Esophagus (tissue), 2 donors: Measurements from ENCODE around the gene ASCC1. TPM values are rescaled to one million over a fixed set of nuclear protein-coding genes. Genes with fewer than 3 reads are reported as not detected.

Experiments
- H3K27ac ChIP-seq, 2 donors: one replicate each; pipeline ENCODE4 v1.5.1; 2013; ENCODE audit warnings: low read depth in 2 of 2, mild to moderate bottlenecking in 2 of 2, inconsistent platforms in 1 of 2, low read length in 1 of 2, moderate library complexity in 1 of 2
- H3K27me3 ChIP-seq, 2 donors: one replicate each; pipeline ENCODE4 v1.6.1; 2013; ENCODE audit warnings: low read length in 2 of 2, control low read depth in 1 of 2, mild to moderate bottlenecking in 1 of 2; ENCODE audit not compliant: insufficient read depth in 2 of 2, control insufficient read depth in 1 of 2
- H3K36me3 ChIP-seq, 2 donors: one replicate each; pipeline ENCODE4 v1.6.1; 2013; ENCODE audit warnings: low read length in 1 of 2; ENCODE audit not compliant: control insufficient read depth in 2 of 2, insufficient read depth in 2 of 2
- H3K4me1 ChIP-seq, 2 donors: one replicate each; pipeline ENCODE4 v1.6.1; 2013; ENCODE audit warnings: low read length in 1 of 2; ENCODE audit not compliant: control insufficient read depth in 2 of 2, insufficient read depth in 2 of 2
- H3K4me3 ChIP-seq, 2 donors: one replicate each; pipeline ENCODE4 v1.5.1; 2013; ENCODE audit warnings: low read length in 2 of 2, mild to moderate bottlenecking in 2 of 2, low read depth in 1 of 2, moderate library complexity in 1 of 2
- H3K9me3 ChIP-seq, 2 donors: one replicate each; pipeline ENCODE4 v1.6.1; 2013; ENCODE audit warnings: mild to moderate bottlenecking in 2 of 2, low read depth in 1 of 2, low read length in 1 of 2, moderate library complexity in 1 of 2; ENCODE audit not compliant: control insufficient read depth in 2 of 2, insufficient read depth in 1 of 2
- WGBS, 2 donors: extraction: QIAGEN DNeasy Blood & Tissue Kit; methylation state at CpG; one replicate each; pipeline ENCODE4 v1.1.7; 2013; 5-methylcytosine and 5-hydroxymethylcytosine counted together
- polyA plus RNA-seq, 2 donors: library from polyadenylated mRNA; stranded (reverse); fragments of 200-250 nt; gene quantifications; one replicate each; pipeline ENCODE4 v1.2.3, GENCODE V29; 2013
- donor health status: healthy with polysubstance abuse.
- donor health status: Bipolar disorder and iron deficiency.

ASCC1 gene
- polyA plus RNA-seq, 2 donors = 4.7 to 12.8 TPM

DNA sequence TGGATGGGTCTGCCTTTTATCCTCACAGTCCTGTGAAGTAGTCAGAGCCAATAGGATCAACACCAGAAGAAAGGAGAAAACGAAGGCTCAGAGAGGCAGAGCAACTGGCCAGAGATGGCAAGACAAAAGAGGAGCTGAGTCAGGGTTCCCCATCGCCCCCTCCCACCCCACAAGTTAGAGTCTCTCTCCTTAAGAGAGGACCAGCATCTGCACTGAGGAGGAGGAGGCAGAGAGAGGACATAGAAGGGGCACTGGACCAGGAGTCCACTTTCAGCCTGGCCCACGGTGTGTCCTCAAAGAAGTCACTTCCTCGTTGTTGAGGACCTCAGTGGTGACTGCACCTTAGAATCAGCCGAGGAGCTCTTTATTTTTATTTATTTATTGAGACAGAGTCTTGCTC, 139.3 kb downstream of the ASCC1 start:
- Histone ChIP-seq H3K4me1 (no peaks in the 10 kb centered on the region), H3K9me3 (no peaks in the 10 kb centered on the region), H3K4me3 (no peak overlapping the region), H3K27ac (no peak overlapping the region), H3K27me3 (no peaks in the 10 kb centered on the region), H3K36me3 (no peaks in the 10 kb centered on the region)
- 67 to 70% methylated on average over 5 of the region's 5 CpGs for WGBS, 2 donors

DNA sequence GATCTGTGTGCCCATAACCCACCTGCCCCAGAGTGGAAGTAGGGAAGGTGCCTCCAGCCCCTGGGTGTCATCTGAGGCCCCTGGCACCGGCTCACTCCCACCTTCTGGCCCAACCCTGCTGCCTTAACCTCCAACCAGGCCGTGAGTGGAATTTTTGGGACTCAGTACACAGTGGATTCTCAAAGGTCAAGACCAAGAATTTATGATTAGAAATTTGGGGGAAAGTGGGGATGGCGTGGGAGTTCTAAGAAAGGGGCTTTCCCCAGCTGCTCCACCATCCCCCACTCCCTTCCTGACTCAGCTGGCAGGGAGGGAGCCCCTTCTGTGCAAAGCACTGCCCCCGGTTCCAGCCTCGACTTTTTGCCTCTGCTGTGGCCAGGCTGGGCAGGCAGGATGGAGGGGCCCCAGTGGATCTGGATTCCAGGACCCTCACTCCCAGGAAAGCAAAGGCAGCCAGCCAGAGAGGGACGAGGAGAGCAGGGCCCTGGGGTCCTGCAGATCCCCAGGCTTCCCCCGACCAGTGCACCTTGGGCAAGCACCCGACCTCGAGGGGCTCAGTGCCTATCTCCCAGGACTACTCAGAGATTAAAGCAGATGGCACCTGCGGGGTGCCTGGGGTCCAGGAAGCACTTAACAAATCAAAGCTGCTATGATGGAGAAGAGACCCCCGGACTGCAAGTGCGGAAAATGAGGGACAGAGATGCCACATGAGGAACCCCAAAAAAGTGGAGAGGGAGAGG, 140.5 kb downstream of the ASCC1 start:
- WGBS, 2 donors = 76 to 78% methylated on average over 12 of the region's 12 CpGs
- Histone ChIP-seq H3K27ac (no peak overlapping the region), H3K36me3 (no peaks in the 10 kb centered on the region), H3K27me3 (no peaks in the 10 kb centered on the region), H3K4me3 (no peak overlapping the region), H3K9me3 (no peaks in the 10 kb centered on the region), H3K4me1 (no peaks in the 10 kb centered on the region)

DNA sequence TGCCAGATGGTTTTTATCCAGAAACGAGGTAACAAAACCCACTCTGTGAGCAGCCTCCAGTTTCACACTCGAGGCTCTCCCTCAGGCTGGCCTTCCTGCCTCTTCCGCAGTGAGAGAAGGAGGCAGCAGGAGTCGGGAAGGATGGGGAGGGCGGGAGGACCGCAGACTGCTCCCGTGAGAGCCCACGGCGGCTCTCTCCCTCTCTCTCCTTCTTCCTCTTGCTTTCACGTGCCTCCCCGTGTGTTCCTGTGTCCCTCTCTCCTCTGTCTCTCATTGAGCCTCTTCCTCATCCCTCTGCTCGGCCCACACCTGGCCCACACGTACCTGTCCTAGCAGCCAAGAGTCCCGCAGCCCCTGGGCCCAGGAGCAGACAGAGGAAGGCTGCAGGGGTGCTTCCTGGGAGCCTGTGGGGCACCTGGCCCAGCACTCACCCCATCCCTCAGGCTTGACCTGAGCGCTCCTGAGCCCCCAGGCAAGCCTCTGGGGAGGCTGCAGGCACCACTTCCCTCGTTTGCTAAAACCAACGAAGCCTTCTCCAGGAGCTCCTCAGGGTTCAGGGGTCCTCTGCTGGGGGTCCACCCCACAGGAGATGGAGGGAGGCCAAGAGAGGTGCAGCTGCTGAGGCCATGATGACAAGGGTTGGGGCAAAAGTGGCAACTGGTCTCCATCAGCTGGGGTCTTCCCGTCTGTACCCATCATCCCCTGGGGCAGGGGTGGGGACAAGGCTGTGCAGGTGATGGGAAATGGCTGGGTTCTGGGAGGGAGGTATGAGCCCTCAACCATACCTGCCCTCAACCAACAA, 141.3 kb downstream of the ASCC1 start:
- no peaks in the 10 kb centered on the region for H3K36me3 ChIP-seq
- H3K27ac ChIP-seq = no peak overlapping the region
- no peaks in the 10 kb centered on the region for H3K27me3 ChIP-seq
- H3K4me1 ChIP-seq = no peaks in the 10 kb centered on the region
- WGBS, 2 donors = 74 to 80% methylated on average over 11 to 18 of the region's 18 CpGs
- no peak overlapping the region for H3K4me3 ChIP-seq
- no peaks in the 10 kb centered on the region for H3K9me3 ChIP-seq

DNA sequence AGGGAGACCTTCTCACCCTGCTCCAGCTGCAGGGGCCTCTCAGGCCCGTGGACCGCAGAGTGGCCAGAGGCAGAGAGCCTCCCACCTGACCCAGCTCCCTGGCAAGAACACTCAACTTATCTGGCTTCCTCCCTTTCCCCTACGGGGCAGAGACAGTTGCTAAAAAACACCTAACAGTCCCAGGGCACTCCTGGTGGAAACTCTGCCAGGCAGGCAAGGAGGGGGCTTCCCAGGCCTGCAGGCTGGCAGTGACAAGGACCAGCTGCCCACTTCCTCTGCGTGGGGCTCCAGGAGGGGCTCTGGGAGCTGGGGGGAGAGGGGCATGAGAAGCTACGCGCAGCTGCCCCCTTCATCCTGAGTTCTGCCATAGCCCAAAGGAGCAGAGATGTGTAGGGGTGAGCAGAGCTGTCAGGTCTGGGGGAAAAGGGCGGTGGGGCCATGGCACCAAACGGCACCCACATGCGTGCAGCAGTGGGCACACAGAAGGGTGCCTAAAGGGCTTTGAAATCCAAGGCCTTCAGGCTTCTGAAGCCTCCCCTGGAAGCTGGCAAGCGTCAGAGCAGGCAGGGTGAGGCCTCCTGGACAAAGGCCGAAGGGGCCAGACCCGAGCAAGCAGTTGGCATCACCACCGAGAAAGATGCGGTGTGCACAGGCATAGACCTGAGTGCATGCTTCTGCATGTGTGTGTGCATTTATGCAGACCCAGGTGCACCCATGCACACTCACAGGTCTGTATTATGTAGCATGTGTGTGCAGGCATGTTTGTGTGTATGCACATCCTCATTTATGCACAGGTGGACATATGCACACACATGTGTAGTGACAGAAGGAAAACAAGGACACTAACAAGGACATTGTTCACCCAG, 142.1 kb downstream of the ASCC1 start:
- no peak overlapping the region for H3K27ac ChIP-seq
- no peaks in the 10 kb centered on the region for H3K4me1 ChIP-seq
- 70 to 76% methylated on average over 14 of the region's 14 CpGs for WGBS, 2 donors

DNA sequence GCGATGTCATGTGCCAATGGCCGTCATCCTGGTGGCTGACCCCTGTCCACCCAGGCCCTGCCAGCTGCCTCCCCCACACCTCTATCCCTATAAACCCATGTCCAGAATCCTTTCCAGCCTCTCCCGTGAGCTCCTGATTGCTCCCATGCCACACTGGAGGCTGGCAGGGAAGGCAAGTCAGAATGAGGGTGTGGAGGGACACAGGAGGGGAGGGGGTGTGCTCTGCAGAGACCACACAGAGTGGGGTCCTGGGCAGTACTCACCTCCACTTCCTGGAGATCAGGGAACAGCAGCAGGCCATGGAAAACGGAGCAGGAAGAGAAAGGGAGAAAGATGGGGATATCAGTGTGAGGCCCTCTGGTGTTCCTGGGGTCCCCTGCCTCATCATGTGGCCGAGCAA, 143.4 kb downstream of the ASCC1 start:
- H3K4me3 ChIP-seq = no peak overlapping the region
- H3K27ac ChIP-seq = no peak overlapping the region
- H3K36me3 ChIP-seq = no peaks in the 10 kb centered on the region
- 92 to 93% methylated on average over 5 of the region's 5 CpGs for WGBS, 2 donors
- no peaks in the 10 kb centered on the region for H3K4me1 ChIP-seq
- H3K27me3 ChIP-seq = no peaks in the 10 kb centered on the region
- no peaks in the 10 kb centered on the region for H3K9me3 ChIP-seq

More for the DNA sequence above, 142.1 kb downstream of the ASCC1 start:
- H3K27me3 ChIP-seq = no peaks in the 10 kb centered on the region
- H3K36me3 ChIP-seq = no peaks in the 10 kb centered on the region
- no peaks in the 10 kb centered on the region for H3K9me3 ChIP-seq
- no peak overlapping the region for H3K4me3 ChIP-seq

DNA sequence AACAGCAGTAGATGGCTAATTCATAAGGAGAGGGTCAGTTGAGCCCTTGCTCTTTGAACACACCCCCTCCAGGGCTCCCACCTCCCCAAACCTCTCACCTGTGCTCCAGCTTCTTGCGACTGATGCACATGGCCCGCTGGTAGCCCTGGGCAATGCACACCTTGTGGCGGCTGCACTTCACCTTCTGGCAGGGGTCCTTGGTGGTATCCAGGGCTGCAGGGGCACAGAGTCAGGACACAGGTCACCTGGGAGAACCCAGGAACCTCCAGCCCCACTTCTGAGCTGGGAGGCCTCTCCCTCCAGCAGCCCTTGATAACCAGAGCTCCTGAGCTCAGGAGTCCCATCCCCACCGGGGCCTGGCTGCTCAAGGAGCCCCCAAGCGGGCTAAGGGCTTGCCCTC, 144.0 kb downstream of the ASCC1 start:
- WGBS, 2 donors = 94 to 95% methylated on average over 5 of the region's 5 CpGs
- H3K36me3 ChIP-seq = no peaks in the 10 kb centered on the region

DNA sequence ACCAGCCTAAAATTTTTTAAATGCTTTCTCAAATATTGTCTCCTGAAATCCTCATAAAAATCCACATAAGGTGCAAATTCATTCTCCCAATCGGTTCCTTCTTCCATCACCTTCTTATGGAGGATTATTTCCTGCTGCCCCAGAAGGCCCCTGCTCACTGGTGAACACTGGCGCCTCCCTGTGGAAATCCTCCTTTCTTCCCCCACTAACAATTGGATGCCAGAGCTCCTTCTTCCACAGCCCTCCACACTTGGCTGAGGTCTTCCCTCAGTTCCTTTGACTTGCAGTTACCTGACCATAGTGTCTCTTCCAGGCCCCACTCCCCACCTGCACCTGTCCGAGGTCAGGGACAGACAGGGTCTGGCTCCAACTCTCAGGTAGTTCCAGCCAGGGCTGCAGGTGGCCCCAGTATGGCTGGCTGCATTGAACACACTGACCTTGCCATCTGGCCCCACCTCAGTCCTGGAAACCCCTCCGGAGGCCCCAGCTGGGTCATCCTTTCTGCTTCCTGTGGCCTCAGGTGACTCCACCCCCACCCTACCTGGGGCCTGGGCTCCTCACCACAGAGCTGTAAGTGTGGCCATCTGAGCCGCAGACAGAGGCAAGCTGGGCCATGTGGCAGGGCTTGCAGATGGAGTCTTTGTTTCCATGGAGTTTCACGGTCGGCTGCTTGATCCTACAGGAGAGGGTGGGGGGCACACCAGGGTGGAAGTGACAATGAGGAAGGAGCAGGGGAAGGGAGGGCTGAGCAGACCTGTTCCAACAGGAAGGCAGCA, 146.1 kb downstream of the ASCC1 start:
- WGBS, 2 donors = 79 to 84% methylated on average over 7 of the region's 7 CpGs
- Histone ChIP-seq H3K27ac (no peak overlapping the region), H3K4me1 (no peaks in the 10 kb centered on the region), H3K4me3 (no peak overlapping the region), H3K27me3 (no peaks in the 10 kb centered on the region), H3K9me3 (no peaks in the 10 kb centered on the region), H3K36me3 (peaks cover 0 to 3% of the 10 kb centered on the region in 2 donors)

More for the DNA sequence above, 144.0 kb downstream of the ASCC1 start:
- H3K27ac ChIP-seq = no peak overlapping the region
- no peaks in the 10 kb centered on the region for H3K4me1 ChIP-seq
- H3K27me3 ChIP-seq = no peaks in the 10 kb centered on the region
- H3K4me3 ChIP-seq = no peak overlapping the region
- H3K9me3 ChIP-seq = no peaks in the 10 kb centered on the region

DNA sequence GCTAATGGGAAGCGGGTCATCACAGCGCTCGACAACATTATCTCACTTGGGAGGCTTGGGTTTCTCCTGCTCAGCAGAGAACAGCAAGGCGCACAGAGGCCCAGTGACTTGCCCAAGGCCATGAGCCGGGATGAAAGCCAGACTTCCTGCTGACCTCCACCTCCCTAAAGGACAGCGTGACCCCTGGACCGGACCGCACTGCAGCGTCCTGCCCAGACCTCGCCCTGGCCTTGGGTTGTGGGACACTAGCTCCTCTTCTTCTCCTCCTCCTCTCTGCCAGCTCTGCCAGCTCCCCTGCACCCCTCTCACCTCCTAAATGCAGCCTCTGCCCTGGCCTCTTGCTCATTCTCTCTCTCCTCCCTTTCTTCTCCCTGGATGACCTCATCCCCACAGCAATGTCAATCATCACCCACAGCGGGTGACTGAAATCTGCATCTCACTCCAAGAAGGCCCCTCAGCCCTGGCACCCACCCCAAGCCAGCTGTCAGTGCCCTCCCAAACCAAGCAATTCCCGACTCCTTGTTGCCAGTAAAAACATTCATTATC, 147.1 kb downstream of the ASCC1 start:
- Histone ChIP-seq H3K36me3 (peaks cover 0 to 3% of the 10 kb centered on the region in 2 donors), H3K9me3 (no peaks in the 10 kb centered on the region), H3K4me1 (no peaks in the 10 kb centered on the region), H3K4me3 (no peak overlapping the region), H3K27me3 (no peaks in the 10 kb centered on the region), H3K27ac (no peak overlapping the region)
- WGBS, 2 donors = 68 to 72% methylated on average over 12 of the region's 12 CpGs
